ENCODE results near the gene NDST1. TPM values are rescaled to one million over a fixed set of nuclear protein-coding genes. Genes with fewer than 3 reads are reported as not detected.

The NDST1 gene
- total RNA-seq, 4 donors from 2014 or later = 10.9 to 86.0 (median 42.5) TPM

DNA sequence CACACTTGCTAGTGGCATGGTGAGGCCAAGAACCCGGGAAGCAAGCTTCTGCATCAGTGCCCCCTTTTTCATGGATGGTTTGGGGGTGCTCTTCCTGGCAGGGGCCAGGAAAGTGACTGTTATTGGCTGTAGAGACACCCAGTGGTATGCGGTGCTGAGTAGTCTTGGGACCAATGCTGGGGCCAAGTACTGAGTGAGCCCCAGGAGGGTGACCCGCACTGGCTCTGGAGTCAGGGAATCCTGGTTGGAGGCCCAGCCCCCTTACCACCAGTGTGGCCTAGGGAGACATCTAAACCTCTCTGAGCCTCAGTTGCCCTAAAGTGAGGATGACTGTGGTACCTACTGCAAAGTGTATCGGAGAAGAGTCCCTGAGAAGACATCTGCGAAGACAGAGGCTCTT lies 91.3 kb downstream of the NDST1 start:
- no peak for DNase-seq
- Histone ChIP-seq H3K9me3 (no peaks in the 10 kb centered on the region), H3K4me1 (peaks cover 0 to 8% of the 10 kb centered on the region in 2 donors), H3K27me3 (no peaks in the 10 kb centered on the region), H3K27ac (peak overlapping the region; percentile 5 to 68), H3K36me3 (no peaks in the 10 kb centered on the region), H3K4me3 (no peak overlapping the region)
- intact Hi-C loops (cut with DNase I; ENCODE audit: low total_unique reads) = no loop called here
- TF ChIP-seq, protein P1, sequence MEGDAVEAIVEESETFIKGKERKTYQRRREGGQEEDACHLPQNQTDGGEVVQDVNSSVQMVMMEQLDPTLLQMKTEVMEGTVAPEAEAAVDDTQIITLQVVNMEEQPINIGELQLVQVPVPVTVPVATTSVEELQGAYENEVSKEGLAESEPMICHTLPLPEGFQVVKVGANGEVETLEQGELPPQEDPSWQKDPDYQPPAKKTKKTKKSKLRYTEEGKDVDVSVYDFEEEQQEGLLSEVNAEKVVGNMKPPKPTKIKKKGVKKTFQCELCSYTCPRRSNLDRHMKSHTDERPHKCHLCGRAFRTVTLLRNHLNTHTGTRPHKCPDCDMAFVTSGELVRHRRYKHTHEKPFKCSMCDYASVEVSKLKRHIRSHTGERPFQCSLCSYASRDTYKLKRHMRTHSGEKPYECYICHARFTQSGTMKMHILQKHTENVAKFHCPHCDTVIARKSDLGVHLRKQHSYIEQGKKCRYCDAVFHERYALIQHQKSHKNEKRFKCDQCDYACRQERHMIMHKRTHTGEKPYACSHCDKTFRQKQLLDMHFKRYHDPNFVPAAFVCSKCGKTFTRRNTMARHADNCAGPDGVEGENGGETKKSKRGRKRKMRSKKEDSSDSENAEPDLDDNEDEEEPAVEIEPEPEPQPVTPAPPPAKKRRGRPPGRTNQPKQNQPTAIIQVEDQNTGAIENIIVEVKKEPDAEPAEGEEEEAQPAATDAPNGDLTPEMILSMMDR (IDR thresholded peaks at IDR 0.05) = no peak
- no peak for TF ChIP-seq POLR2A (IDR thresholded peaks at IDR 0.05)

DNA sequence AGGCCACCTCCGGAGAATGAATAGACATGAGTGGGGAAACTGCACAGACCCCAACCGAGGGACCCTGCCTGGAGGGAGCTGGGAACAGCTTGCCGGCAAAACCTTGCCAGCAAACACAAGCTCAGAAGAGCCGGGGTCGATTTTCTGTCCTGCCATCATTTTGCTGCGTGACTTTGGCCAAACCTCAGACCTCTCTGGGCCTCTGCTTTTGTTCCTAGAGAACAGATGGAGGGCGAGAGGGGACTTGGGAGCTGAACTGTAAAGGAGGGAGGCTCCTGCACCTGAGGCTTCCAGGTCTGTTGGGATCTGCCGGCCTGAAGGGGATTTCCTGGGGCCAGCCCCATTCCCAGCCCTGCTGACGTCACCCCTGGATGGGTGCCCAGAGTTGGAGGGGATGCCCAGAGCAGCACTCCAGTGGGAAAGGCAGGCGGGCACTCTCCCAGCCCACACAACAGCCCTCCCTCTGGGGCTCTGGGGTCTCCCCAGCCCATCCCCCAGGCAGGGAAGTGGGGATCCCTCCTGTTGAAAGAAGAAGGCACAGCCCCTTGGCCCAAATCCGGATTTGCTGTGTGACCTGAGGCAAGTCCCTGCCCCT lies 92.1 kb downstream of the NDST1 start:
- TF ChIP-seq POLR2A (IDR thresholded peaks at IDR 0.05) = no peak
- TF ChIP-seq, protein P1 (IDR thresholded peaks at IDR 0.05) = no peak
- Histone ChIP-seq H3K4me1 (peaks cover 0 to 8% of the 10 kb centered on the region in 2 donors), H3K9me3 (no peaks in the 10 kb centered on the region), H3K27ac (peak overlapping the region; percentile 12 to 68), H3K4me3 (no peak overlapping the region), H3K27me3 (no peaks in the 10 kb centered on the region), H3K36me3 (no peaks in the 10 kb centered on the region)
- intact Hi-C loops (cut with DNase I; ENCODE audit: low total_unique reads) = no loop called here
- peak; percentile 79 to 84 for DNase-seq

DNA sequence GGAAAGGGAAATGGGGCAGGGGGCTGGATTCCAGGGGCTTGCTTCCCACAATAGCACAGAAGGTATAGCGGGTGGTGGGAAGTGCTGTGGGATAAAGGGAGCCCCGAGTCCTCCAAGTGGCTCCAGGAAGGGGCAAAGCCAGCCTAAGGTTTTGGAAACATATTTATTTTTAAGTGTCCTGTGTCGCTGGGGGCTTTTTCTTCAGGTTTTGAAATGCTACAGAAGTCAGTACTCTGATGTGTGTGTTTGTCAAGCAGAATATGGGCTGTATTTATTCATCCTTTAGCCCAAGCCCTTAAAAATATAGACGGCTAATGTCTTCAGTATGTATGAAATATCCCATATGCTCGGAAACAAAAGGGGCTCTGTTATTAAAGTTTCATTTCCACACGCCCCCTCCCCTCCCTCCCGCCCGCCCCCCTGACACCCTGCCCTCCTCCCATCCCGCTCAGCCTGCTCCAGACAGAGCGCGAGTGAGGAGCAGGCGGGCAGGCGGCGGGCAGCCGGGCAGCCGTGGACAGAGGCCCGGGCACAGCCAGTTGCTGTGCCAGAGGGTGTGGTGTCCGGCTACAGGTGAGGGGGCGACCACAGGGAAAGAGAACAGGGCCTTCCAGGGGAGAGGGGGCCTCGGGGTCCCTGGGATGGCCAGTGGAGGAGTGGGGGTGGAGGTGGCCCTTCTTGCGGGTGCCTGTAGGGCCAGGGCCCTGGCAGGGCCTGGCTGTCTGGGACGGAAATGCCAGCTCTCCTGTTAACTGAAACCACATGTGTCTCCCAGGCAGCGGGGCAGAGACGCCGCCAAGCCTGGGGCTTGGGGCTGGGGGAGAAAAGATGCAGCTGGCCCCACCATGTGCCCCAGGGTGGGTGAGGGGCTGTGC lies 92.9 kb downstream of the NDST1 start:
- no peaks in the 10 kb centered on the region for H3K9me3 ChIP-seq
- H3K36me3 ChIP-seq = no peaks in the 10 kb centered on the region
- TF ChIP-seq, protein P1 (IDR thresholded peaks at IDR 0.05) = no peak
- TF ChIP-seq POLR2A (IDR thresholded peaks at IDR 0.05) = no peak
- H3K4me1 ChIP-seq = peaks cover 0 to 8% of the 10 kb centered on the region in 2 donors
- no peaks in the 10 kb centered on the region for H3K27me3 ChIP-seq
- H3K4me3 ChIP-seq = no peak overlapping the region
- no peak for DNase-seq
- peak overlapping the region; percentile 12 to 68 for H3K27ac ChIP-seq
- intact Hi-C loops (cut with DNase I; ENCODE audit: low total_unique reads) = no loop called here

DNA sequence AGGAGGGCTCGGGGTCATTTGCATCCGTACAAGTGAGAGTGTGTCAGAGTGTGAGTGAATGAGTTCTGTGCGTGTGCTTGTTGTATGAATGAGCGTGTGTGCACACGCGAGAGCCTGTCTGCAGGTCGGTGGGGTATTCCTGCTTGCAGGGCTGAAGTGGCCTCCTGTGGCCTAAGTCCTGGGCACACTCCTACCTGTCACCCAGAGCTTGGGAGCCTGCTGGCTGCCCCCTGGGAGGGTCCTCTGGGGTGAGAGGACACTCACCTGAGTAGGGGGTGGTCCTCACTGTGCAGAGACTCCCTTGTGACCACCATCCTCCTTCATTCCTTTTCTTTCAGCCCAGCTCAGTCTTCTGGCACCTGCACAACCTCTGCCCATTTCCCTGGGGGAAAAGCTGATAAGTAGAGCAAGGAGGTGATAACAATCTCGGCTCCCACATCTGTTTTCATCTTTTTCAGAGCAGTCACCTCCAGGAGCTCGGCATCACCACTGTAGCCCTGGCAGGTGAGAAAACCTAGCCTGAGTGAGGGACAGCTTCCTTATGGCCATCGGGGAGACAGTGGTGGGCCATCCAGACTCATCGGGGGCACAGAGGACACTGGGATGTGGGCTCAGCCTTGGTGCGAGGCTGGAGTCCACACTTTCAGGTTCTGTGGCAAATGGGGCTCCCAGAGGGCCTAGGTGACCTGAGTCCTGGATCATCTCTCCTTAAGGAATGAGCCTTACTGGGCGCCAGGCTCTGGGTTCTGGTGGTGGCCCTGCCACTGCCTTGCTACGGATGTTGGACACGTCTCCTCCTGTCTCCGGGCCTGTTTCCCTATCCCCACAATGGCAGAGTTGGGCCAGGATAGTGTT lies 93.8 kb downstream of the NDST1 start:
- Histone ChIP-seq H3K9me3 (no peaks in the 10 kb centered on the region), H3K4me1 (peaks cover 0 to 8% of the 10 kb centered on the region in 2 donors), H3K27ac (peak overlapping the region; percentile 32 to 68), H3K27me3 (no peaks in the 10 kb centered on the region), H3K4me3 (no peak overlapping the region), H3K36me3 (no peaks in the 10 kb centered on the region)
- intact Hi-C loops (cut with DNase I; ENCODE audit: low total_unique reads) = no loop called here
- TF ChIP-seq POLR2A (IDR thresholded peaks at IDR 0.05) = no peak
- TF ChIP-seq, protein P1 (IDR thresholded peaks at IDR 0.05) = no peak
- DNase-seq = no peak
